Urothelium cell line (cell line): ENCODE data around the gene SLC16A8.
"Not testable (repeated sequence)": the region's sequence is repeated elsewhere in the genome, so short reads cannot be mapped to it uniquely, and the experiment has no call there.

Experiments
- DNase-seq: peaks from one replicate; pipeline ENCODE4 v3.0.0; 2011; ENCODE audit warnings: low spot score, mixed read lengths
- FAIRE-seq: peaks from 2 replicates; lab custom pipeline; 2011; peaks lifted over from hg19 to GRCh38; lab: Jason Lieb, UNC

SLC16A8 gene, protein sequence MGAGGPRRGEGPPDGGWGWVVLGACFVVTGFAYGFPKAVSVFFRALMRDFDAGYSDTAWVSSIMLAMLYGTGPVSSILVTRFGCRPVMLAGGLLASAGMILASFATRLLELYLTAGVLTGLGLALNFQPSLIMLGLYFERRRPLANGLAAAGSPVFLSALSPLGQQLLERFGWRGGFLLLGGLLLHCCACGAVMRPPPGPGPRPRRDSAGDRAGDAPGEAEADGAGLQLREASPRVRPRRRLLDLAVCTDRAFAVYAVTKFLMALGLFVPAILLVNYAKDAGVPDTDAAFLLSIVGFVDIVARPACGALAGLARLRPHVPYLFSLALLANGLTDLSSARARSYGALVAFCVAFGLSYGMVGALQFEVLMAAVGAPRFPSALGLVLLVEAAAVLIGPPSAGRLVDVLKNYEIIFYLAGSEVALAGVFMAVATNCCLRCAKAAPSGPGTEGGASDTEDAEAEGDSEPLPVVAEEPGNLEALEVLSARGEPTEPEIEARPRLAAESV

GRCh38 chr22:38083931-38084631 lies at the start of gene SLC16A8:
SLC16A8 (minus strand) TSS chr22:38084184; CDS start chr22:38082873, 1,311 bp downstream.
- DNase-seq (no peak), FAIRE-seq (no peak)

- FAIRE-seq: no peak
These were observed 49.3 kb upstream of the SLC16A8 start for GRCh38 chr22:38133331-38133730.

GRCh38 chr22:38132794-38133193 lies 48.8 kb upstream of the SLC16A8 start:
- no peak for FAIRE-seq
- DNase-seq: no peak

More at GRCh38 chr22:38133331-38133730, 49.3 kb upstream of the SLC16A8 start:
- no peak for DNase-seq

DNA sequence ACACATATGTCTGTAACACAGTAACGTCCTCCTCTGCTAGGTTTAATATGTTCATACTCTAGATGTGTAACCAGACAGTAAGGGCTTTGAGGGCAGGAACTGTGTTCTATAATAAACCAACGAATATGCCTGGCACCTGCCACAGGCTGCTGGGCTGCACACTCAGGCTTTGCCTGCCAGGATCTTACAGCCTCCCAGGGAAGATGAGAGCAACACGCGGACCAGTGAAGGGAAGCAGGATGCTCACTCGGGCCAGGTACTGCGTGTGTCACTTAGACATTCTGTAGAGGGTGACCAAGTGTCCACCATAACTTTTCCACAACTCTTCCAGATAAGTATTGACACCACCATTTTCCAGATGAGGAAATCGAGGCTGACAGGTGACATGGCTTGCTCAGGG lies 48.2 kb upstream of the SLC16A8 start:
- DNase-seq (no peak), FAIRE-seq (peak; percentile 27)

DNA sequence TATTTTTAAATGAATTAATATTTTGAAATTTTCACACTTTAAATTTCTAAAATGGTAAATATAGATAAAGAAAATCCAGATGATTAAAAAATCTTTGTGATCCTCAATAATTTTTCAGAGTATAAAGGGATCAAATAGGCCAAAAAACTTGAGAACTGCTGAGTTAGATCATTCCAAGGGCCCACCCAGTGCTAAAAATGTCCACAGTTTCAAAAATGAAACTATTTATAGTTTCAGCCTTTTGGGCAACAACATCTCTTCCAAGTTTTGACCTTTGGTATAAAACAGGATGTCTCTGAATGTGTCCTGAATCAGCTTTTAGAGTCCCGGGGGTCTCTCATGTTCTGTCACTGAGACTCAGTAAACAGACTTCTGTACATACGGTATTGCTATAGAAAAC lies 47.4 kb upstream of the SLC16A8 start:
- DNase-seq (no peak), FAIRE-seq (no peak)

GRCh38 chr22:38129856-38130255 lies 45.9 kb upstream of the SLC16A8 start:
- DNase-seq: no peak
- peak; percentile 13 for FAIRE-seq

- DNase-seq (no peak), FAIRE-seq (no peak)
These were observed 45.0 kb upstream of the SLC16A8 start for GRCh38 chr22:38129021-38129420.

GRCh38 chr22:38127869-38128268 lies 43.9 kb upstream of the SLC16A8 start:
- FAIRE-seq (no peak), DNase-seq (no peak)

DNA sequence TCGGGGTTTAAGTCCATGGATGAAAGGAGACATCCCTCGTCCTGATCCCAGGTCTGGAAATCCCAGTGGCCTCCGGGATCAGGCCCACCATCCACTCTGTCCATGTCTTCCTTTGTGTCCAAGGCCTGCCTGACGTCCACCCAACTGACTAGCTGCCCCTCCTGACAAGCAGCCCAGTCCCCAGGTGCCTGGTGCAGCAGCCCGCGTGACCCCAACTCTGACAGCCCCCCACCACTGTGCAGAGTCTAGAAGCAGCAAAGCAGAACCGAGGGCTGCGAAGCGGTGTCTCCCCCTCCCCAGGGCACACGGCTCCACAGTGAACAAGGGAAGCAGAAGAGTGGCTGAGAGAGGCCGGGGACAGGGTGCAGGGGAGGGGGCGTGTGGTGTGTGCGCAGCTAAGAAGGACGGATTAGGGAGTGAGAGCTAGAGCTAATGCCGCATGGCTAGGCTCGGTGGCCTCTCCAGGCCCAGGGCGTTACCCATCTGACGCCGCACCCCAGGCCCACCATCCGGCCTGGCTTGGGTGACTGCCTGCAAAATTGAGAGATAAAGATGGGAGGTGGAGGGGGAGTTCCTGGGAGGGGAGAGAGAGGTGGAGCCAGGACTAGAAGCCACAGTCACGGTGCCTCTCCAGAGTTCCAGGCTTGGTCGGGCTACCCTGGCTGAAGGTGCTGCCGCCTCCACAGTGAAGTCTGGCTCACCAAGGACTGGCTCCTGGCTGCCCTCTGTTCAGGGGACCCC lies 43.1 kb upstream of the SLC16A8 start:
- DNase-seq: no peak
- FAIRE-seq: no peak

GRCh38 chr22:38125751-38126201 lies 41.8 kb upstream of the SLC16A8 start:
- FAIRE-seq: no peak
- DNase-seq: no peak

DNA sequence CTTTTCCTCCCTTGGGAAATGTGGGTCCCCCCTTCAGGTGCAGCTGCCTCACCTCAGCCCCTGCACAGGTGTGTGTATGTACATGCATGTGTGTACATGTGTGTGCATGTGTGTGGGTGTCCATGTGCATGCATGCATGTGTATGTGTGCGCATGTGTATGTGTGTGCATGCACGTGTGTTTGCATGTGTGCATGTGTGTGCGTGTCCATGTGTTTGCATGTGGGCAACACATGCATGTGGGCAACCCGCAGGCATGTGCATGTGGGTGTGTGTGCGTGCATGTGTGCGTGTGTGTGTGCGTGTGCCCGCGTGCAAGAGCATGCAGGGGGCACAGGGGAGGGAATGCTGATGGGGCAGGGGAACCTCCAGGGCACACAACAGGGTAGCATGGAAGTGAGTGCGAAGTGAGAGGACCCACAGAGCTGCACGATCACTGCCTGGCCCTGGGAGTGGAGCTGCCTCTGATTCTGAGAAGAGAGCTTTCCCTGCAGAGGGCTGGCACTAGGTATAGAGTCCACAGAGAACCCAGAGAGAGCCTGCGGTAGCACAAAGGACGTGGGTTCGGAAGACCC lies 41.1 kb upstream of the SLC16A8 start:
- DNase-seq (no peak), FAIRE-seq (peak; percentile 97)

GRCh38 chr22:38124236-38124974 lies 40.4 kb upstream of the SLC16A8 start:
- no peak for FAIRE-seq

DNA sequence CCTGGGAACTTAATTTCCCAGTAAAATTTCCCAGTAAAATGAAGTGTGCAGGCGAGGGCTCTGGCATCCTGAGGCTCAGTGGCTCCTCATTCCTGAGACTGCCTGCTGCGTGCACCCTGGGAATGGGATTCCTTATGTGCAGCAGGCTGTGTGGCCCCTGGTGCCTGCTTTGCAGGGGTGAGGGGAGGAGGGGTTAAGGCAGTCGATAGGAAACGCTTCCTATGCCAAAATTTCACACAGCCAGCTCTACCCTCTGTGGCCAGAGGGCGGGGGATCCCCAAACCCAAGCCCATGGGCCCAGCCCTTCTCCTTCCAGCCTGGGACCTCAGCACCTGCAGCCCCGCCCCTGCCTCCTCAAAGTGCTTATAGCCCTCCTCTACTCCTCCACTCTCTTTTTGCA lies 38.6 kb upstream of the SLC16A8 start:
- DNase-seq: no peak
- no peak for FAIRE-seq

More at GRCh38 chr22:38124236-38124974, 40.4 kb upstream of the SLC16A8 start:
- DNase-seq: no peak

GRCh38 chr22:38120359-38121110 lies 36.6 kb upstream of the SLC16A8 start:
- FAIRE-seq (no peak), DNase-seq (no peak)

- not testable (repeated sequence) for DNase-seq, FAIRE-seq
These were observed 34.8 kb upstream of the SLC16A8 start for GRCh38 chr22:38118747-38119146.

GRCh38 chr22:38118182-38118581 lies 34.2 kb upstream of the SLC16A8 start:
- FAIRE-seq: no peak
- no peak for DNase-seq

DNA sequence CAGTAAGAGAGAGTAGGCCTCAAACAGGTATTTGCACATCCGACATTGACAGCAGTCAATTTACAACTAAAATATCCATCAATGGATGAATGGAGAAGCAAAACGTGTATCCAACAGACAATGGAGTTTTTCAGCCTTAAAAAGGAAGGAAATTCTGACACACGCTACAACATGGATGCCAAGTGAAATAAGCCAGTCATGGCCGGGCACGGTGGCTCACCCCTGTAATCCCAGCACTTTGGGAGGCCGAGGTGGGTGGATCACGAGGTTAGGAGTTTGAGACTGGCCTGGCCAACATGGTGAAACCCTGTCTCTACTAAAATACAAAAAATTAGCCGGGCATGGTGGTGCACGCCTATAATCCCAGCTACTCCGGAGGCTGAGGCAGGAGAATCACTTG lies 33.6 kb upstream of the SLC16A8 start:
- not testable (repeated sequence) for DNase-seq, FAIRE-seq

DNA sequence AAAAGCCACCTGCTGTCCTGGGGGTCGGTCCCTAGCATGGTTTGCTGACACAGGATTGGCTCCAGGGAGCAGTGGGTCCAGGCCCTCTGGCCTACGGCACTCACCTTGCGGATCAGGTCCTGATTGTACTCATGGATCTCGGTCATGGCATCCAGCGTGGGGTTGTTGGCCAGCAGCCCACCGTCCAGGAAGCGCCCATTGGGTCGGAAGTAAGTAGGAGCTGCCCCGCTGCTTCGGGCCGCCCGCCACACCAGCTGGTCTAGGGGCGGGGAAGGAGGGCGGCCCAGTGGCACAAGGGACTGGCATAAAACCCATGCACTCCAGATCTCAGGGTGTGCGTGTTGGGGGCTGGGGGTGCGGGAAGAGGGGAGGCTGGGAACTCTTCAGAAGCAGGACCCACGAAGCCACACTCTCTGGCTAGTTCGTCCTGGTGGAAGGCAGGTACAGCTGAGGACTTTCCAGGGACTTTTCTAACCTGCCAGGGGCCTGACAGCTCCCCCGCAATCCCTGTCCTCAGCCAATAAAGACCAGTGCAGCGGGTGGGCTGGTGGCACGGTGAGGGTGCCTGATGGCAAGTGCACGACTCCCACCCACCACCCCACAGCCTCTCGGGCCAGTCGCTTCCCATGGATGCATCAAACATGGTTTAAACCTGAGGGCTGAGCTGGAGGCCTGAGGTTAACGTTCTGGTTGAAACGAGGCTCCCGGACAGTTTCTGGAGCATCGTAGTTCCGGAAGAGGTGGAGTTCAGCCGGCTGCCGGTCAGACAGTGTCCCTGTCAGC lies 31.6 kb upstream of the SLC16A8 start:
- no peak for DNase-seq
- FAIRE-seq: no peak
